BJ (cell line): ENCODE data around the gene DSCAML1. TPM values are rescaled to one million over a fixed set of nuclear protein-coding genes. Genes with fewer than 3 reads are reported as not detected.

ENCODE experiments used
- CTCF ChIA-PET: fragments of 350-600 bp; formaldehyde crosslinking; extraction: SDS; loops from one replicate; lab custom pipeline; 2021; ENCODE audit warnings: antibody characterized with exemption, inconsistent platforms; lab: Yijun Ruan, JAX
- POLR2A ChIA-PET: fragments of 300-600 bp; sonication (Branson Sonifier 250); formaldehyde crosslinking; extraction: SDS; loops from one replicate; lab custom pipeline; 2021; ENCODE audit warnings: antibody characterized with exemption; lab: Charles Lee
- DNase-seq: peaks from one replicate; pipeline ENCODE4 v3.0.0-alpha.2; 2011; ENCODE audit warnings: low read depth
- H3K27me3 ChIP-seq: 2 replicates; pipeline ENCODE4 v1.6.0; 2011; ENCODE audit warnings: low read length; ENCODE audit not compliant: control insufficient read depth, insufficient read depth
- H3K36me3 ChIP-seq: 2 replicates; pipeline ENCODE4 v1.5.1; 2011; ENCODE audit warnings: low read length; ENCODE audit not compliant: control insufficient read depth, insufficient read depth
- H3K4me3 ChIP-seq: 2 replicates; pipeline ENCODE4 v1.5.1; 2011; ENCODE audit warnings: low read depth, mild to moderate bottlenecking, control low read depth, low read length
- polyA plus RNA-seq: library from polyadenylated mRNA; depleted of rRNA; stranded (reverse); fragments of >200 nt; gene quantifications from 2 replicates; pipeline ENCODE4 v1.2.3, GENCODE V29; 2011
- TF ChIP-seq, protein P1 (sequence below): IDR thresholded peaks from 2 replicates; pipeline ENCODE4 v1.5.1; 2011; ENCODE audit warnings: low read depth, mild to moderate bottlenecking, control low read depth, inconsistent platforms, low read length, moderate library complexity; ENCODE audit not compliant: insufficient read depth

DSCAML1 gene
- polyA plus RNA-seq, 1 experiment = not detected

DNA sequence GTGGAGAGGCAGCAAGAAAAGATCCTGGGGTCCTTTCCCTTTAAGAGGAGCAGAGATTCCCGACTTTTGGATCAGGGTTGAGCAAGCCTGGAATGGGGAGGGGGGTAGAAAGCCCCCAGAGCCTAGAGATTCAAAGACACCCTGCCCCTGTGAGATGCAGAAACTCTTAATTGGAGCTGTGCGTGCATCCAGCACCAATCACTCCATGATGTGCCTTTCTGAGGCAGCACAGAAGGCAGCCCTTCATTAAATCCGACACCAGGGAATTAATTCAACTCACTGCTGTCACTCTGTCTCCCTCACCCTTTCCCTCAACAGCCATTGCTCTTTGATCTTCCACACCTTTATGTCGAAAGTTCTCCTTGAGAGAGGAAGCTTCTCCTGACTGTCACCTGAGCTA, 43.0 kb downstream of the DSCAML1 start:
- Histone ChIP-seq H3K4me3 (no peak overlapping the region), H3K27me3 (peaks cover 4% of the 10 kb centered on the region), H3K36me3 (no peaks in the 10 kb centered on the region)
- POLR2A ChIA-PET = no interaction called here
- TF ChIP-seq, protein P1, sequence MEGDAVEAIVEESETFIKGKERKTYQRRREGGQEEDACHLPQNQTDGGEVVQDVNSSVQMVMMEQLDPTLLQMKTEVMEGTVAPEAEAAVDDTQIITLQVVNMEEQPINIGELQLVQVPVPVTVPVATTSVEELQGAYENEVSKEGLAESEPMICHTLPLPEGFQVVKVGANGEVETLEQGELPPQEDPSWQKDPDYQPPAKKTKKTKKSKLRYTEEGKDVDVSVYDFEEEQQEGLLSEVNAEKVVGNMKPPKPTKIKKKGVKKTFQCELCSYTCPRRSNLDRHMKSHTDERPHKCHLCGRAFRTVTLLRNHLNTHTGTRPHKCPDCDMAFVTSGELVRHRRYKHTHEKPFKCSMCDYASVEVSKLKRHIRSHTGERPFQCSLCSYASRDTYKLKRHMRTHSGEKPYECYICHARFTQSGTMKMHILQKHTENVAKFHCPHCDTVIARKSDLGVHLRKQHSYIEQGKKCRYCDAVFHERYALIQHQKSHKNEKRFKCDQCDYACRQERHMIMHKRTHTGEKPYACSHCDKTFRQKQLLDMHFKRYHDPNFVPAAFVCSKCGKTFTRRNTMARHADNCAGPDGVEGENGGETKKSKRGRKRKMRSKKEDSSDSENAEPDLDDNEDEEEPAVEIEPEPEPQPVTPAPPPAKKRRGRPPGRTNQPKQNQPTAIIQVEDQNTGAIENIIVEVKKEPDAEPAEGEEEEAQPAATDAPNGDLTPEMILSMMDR = no peak
- CTCF ChIA-PET = no interaction called here
- DNase-seq = no peak

DNA sequence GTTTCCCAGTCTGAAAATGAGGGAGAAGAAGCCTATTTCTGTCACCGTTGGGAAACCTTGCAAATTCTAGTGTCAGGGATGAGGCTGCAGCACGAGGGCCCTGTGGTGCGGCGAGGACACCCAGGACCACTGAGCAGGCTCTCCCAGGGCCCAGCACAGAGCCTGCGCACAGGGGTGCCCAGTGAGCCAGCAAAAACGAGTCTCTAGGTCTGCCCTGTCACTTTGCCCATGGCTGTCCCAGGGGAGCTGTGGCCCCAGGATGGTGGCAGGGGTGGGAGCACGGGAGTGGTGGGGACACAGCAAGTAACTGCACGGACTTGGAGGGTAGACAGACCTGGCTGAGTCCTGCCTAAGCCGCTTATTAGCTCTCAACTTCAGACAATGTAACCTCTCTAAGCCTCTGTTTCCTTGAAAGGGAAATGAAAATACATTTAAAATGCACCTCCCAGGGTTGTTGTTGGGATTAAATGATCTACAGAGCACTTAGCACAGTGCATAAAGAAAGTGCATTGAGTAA, 44.2 kb downstream of the DSCAML1 start:
- no peak for DNase-seq
- ChIA-PET CTCF (no interaction called here), POLR2A (no interaction called here)
- H3K27me3 ChIP-seq = peaks cover 6% of the 10 kb centered on the region
- no peak overlapping the region for H3K4me3 ChIP-seq
- no peaks in the 10 kb centered on the region for H3K36me3 ChIP-seq
- TF ChIP-seq, protein P1 = no peak

DNA sequence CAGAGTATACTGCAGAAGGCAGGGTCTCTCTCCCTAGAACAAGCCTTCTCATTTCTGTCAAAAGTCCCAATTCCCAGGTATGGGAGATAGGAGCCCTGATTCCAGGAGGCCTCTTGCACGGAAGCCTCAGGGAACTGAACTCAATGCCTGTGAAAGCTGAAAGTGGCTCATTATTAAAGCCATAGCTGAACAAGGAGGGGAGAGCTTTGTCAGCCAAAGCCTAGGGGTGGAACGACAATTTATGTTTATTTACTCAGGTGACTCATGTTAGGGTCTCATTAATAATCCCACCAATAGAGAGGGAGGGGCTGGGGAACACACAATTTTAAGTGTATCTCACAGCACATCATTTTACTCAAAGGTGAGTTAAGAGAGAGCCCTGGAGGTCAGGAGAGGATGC, 44.9 kb downstream of the DSCAML1 start:
- POLR2A ChIA-PET = no interaction called here
- H3K27me3 ChIP-seq = peaks cover 6% of the 10 kb centered on the region

DNA sequence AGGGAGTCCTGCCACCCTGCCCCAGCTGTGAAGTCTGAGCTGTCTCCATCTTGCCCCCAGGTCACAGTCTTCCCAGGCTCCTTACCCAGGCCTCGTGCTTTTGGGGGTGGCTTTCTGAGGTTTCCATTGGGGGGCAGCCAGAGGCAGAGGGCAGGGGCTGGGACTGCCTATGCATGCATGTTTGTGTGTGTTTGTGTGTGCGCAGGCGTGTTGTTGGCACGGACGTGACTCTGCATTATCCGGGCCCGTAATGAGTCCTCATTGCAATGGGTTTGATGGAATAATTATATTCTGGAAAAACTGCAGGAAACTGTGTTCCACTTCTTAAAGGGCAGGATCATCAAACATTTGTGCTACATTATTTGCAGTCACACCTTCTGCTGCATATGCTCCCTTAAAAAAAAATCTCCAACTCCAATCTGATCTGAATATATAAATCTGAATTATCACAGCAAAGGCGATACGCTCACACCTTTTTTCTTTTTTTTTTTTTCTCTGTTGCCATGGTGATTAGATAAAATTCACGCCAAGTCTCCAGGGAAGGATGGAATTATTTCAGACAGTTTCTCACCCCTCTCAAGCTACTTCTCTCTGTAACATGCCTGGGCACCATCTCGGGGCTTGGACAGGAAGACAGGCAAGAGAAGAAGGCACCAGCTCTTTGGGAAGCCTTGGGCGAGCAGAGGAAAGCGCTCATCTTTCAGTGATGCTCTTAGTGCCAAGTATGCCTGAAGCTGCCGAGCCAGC, 45.9 kb downstream of the DSCAML1 start:
- TF ChIP-seq, protein P1 = no peak
- no peak for DNase-seq
- Histone ChIP-seq H3K36me3 (no peaks in the 10 kb centered on the region), H3K4me3 (no peak overlapping the region), H3K27me3 (peaks cover 6% of the 10 kb centered on the region)
- ChIA-PET CTCF (no interaction called here), POLR2A (no interaction called here)

More for the DNA sequence above, 44.9 kb downstream of the DSCAML1 start:
- Histone ChIP-seq H3K36me3 (no peaks in the 10 kb centered on the region), H3K4me3 (no peak overlapping the region)
- no peak for DNase-seq
- CTCF ChIA-PET = no interaction called here
- TF ChIP-seq, protein P1 = no peak

DNA sequence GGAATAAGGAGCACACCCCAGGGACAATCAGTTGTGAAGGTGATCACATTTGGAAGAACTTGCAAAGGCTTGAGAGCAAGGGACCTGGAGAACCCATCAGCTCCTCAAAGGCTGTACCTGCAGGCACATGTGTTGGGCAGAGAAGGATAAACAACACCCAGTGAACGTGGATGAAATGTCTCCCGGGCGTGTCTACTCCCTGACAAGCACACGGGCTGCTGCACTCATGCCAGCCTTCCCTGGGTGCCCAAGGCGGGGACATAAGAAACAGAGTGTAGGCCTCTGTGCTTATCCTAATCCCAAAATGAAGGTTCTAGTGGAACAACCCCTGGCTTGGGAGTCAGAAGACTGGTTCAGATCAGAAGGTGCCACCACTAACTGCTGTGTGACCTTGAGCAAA, 46.7 kb downstream of the DSCAML1 start:
- no peak overlapping the region for H3K4me3 ChIP-seq
- no peak for DNase-seq
- POLR2A ChIA-PET = no interaction called here
- H3K27me3 ChIP-seq = peaks cover 6% of the 10 kb centered on the region
- no peaks in the 10 kb centered on the region for H3K36me3 ChIP-seq
- TF ChIP-seq, protein P1 = no peak
- CTCF ChIA-PET = no interaction called here
